Endothelial cell of umbilical vein (primary cell): ENCODE results near the gene PKN2.

ENCODE experiments used
- EZH2 ChIP-seq: IDR thresholded peaks from 2 replicates; pipeline ENCODE4 v1.6.1; 2012; ENCODE audit warnings: borderline replicate concordance, low read depth, mild to moderate bottlenecking, moderate library complexity, low read length, inconsistent platforms; ENCODE audit not compliant: severe bottlenecking
- FOS ChIP-seq: IDR thresholded peaks from 2 replicates; pipeline ENCODE4 v1.6.1; 2011; ENCODE audit warnings: mild to moderate bottlenecking, low read length, moderate library complexity, borderline replicate concordance; ENCODE audit not compliant: insufficient read depth
- JUN ChIP-seq: IDR thresholded peaks from 2 replicates; pipeline ENCODE4 v1.6.1; 2011; ENCODE audit warnings: borderline replicate concordance, low read depth; ENCODE audit not compliant: insufficient read length, insufficient read depth
- POLR2A ChIP-seq: IDR thresholded peaks from 2 replicates; pipeline ENCODE4 v1.6.1; 2012; ENCODE audit warnings: low read depth, mild to moderate bottlenecking, control low read depth, low read length
- TF ChIP-seq, protein P1 (sequence below), 2 donors: IDR thresholded peaks; 1 replicate in 1 of 2; 2 replicates in 1 of 2; pipeline ENCODE4 v1.5.1; 2011; ENCODE audit warnings: low read length in 2 of 2, mild to moderate bottlenecking in 2 of 2, moderate library complexity in 2 of 2, control low read depth in 1 of 2, inconsistent platforms in 1 of 2, low read depth in 1 of 2; ENCODE audit not compliant: insufficient read depth in 1 of 2; ENCODE audit errors: extremely low read depth in 1 of 2

DNA sequence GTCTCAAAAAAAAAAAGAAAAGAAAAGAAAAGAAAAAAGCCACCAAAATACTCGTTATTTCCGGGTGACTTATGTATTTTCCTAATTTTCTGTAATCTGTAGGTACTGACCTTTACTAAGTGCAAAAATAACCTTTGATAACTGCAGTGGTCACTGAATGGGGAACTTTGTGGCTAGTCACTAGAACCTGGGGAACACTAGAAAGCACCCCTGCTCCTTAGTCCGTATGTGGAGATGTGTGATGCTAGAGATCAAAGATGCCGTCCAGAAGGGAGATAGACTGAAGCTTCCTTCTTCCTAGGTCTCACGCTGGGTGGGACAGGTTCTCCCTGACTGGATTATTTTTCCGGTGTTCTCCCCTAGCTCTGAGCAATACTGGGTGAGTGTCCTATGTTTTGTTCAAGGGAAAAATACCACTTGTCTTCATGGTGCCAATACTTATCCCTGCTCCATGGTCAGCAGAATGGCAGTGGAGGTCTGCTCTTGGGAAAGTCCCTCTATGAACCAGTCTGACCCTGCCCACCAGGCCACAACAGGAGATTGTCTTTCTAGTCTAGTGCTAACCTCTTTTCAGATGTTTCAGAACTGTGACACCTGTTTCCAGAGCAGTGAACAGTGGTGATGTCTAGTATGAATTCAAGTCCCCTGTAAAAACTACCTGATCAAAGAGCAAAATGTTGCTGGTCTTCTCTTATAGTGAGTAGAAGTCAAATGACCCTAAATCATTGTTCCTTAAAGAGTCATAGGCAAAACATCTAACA lies 167.4 kb downstream of the PKN2 start:
- TF ChIP-seq JUN (no peak), EZH2 (no peak), POLR2A (no peak), FOS (no peak)
- TF ChIP-seq, protein P1, sequence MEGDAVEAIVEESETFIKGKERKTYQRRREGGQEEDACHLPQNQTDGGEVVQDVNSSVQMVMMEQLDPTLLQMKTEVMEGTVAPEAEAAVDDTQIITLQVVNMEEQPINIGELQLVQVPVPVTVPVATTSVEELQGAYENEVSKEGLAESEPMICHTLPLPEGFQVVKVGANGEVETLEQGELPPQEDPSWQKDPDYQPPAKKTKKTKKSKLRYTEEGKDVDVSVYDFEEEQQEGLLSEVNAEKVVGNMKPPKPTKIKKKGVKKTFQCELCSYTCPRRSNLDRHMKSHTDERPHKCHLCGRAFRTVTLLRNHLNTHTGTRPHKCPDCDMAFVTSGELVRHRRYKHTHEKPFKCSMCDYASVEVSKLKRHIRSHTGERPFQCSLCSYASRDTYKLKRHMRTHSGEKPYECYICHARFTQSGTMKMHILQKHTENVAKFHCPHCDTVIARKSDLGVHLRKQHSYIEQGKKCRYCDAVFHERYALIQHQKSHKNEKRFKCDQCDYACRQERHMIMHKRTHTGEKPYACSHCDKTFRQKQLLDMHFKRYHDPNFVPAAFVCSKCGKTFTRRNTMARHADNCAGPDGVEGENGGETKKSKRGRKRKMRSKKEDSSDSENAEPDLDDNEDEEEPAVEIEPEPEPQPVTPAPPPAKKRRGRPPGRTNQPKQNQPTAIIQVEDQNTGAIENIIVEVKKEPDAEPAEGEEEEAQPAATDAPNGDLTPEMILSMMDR (IDR thresholded peaks at IDR 0.05; ENCODE audit: extremely low read depth in 1 of 2, insufficient read depth in 1 of 2, low read depth in 1 of 2, low read length in 2 of 2), result no peak
